ENCODE data around the gene CD300LB. TPM values are rescaled to one million over a fixed set of nuclear protein-coding genes. Genes with fewer than 3 reads are reported as not detected.

CD300LB gene
- total and polyA plus RNA-seq, 2 experiments from 2014 or later = not detected

GRCh38 chr17:74525781-74526288 is 5.4 kb downstream of the CD300LB start:
- Histone ChIP-seq H3F3A (ENCODE audit: insufficient read depth) (no peaks in the 10 kb centered on the region), H3K27ac (no peak overlapping the region), H3K36me3 (ENCODE audit: low read depth) (no peaks in the 10 kb centered on the region), H3K9me2 (ENCODE audit: insufficient read depth) (no peaks in the 10 kb centered on the region), H3K4me3 (no peak overlapping the region), H3K79me2 (ENCODE audit: insufficient read depth) (no peaks in the 10 kb centered on the region), H3K9me3 (ENCODE audit: low read depth) (no peaks in the 10 kb centered on the region), H3K9ac (no peak overlapping the region), H3K27me3 (replicated peaks; ENCODE audit: insufficient read depth) (0 out of 2 replicates have a peak, but pooled peaks cover 5% of the 10 kb centered on the region), H3K4me2 (ENCODE audit: unreplicated experiment) (no peak overlapping the region), H3K4me1 (ENCODE audit: insufficient read depth) (no peaks in the 10 kb centered on the region), H4K20me1 (ENCODE audit: insufficient read depth) (no peaks in the 10 kb centered on the region), H2AFZ (no peak overlapping the region)
- WGBS, 2 experiments (ENCODE audit: low coverage in 1 of 2, low lambda C conversion rate in 2 of 2, missing lambda C conversion rate in 2 of 2) = 61 to 62% methylated on average over 14 of the region's 14 CpGs
- TF ChIP-seq EZH2 (IDR thresholded peaks at IDR 0.05; ENCODE audit: insufficient read depth, poor library complexity, severe bottlenecking) = no peak
- TF ChIP-seq EZH2phosphoT487 (IDR thresholded peaks at IDR 0.05; ENCODE audit: insufficient read depth, low read depth) = no peak
- in situ Hi-C loops (cut with MboI) = no loop called here
- DNase-seq = no peak

- Histone ChIP-seq H3K4me1 (ENCODE audit: insufficient read depth) (no peaks in the 10 kb centered on the region), H3K27me3 (replicated peaks; ENCODE audit: insufficient read depth) (0 out of 2 replicates have a peak, but pooled peaks cover 5% of the 10 kb centered on the region), H3K4me3 (no peak overlapping the region), H3K9me2 (ENCODE audit: insufficient read depth) (no peaks in the 10 kb centered on the region), H3K79me2 (ENCODE audit: insufficient read depth) (no peaks in the 10 kb centered on the region), H3K4me2 (ENCODE audit: unreplicated experiment) (no peak overlapping the region), H3K27ac (no peak overlapping the region), H3K36me3 (ENCODE audit: low read depth) (no peaks in the 10 kb centered on the region), H4K20me1 (ENCODE audit: insufficient read depth) (no peaks in the 10 kb centered on the region), H3F3A (ENCODE audit: insufficient read depth) (no peaks in the 10 kb centered on the region), H2AFZ (no peak overlapping the region), H3K9ac (no peak overlapping the region), H3K9me3 (ENCODE audit: low read depth) (no peaks in the 10 kb centered on the region)
- TF ChIP-seq EZH2 (IDR thresholded peaks at IDR 0.05; ENCODE audit: insufficient read depth, poor library complexity, severe bottlenecking) (no peak), EZH2phosphoT487 (IDR thresholded peaks at IDR 0.05; ENCODE audit: insufficient read depth, low read depth) (no peak)
- in situ Hi-C loops (cut with MboI) = no loop called here
- WGBS, 2 experiments (ENCODE audit: low coverage in 1 of 2, low lambda C conversion rate in 2 of 2, missing lambda C conversion rate in 2 of 2) = 83 to 100% methylated on average over 1 of the region's 1 CpG
- DNase-seq = no peak
These were observed 5.9 kb downstream of the CD300LB start for GRCh38 chr17:74525465-74525725.

- Histone ChIP-seq H3F3A (ENCODE audit: insufficient read depth) (no peaks in the 10 kb centered on the region), H3K4me2 (ENCODE audit: unreplicated experiment) (no peak overlapping the region), H4K20me1 (ENCODE audit: insufficient read depth) (no peaks in the 10 kb centered on the region), H3K79me2 (ENCODE audit: insufficient read depth) (no peaks in the 10 kb centered on the region), H3K4me3 (no peak overlapping the region), H3K27me3 (replicated peaks; ENCODE audit: insufficient read depth) (0 out of 2 replicates have a peak, but pooled peaks cover 5% of the 10 kb centered on the region), H3K9ac (no peak overlapping the region), H2AFZ (no peak overlapping the region), H3K4me1 (ENCODE audit: insufficient read depth) (no peaks in the 10 kb centered on the region), H3K9me3 (ENCODE audit: low read depth) (no peaks in the 10 kb centered on the region), H3K36me3 (ENCODE audit: low read depth) (no peaks in the 10 kb centered on the region), H3K27ac (no peak overlapping the region), H3K9me2 (ENCODE audit: insufficient read depth) (no peaks in the 10 kb centered on the region)
- 50 to 52% methylated on average over 11 of the region's 11 CpGs for WGBS, 2 experiments (ENCODE audit: low coverage in 1 of 2, low lambda C conversion rate in 2 of 2, missing lambda C conversion rate in 2 of 2)
- no peak for TF ChIP-seq EZH2 (IDR thresholded peaks at IDR 0.05; ENCODE audit: insufficient read depth, poor library complexity, severe bottlenecking)
- TF ChIP-seq EZH2phosphoT487 (IDR thresholded peaks at IDR 0.05; ENCODE audit: insufficient read depth, low read depth) = no peak
- in situ Hi-C loops (cut with MboI) = no loop called here
- no peak for DNase-seq
These were observed 6.4 kb downstream of the CD300LB start for GRCh38 chr17:74524653-74525464.

- Histone ChIP-seq H2AFZ (no peak overlapping the region), H3K36me3 (ENCODE audit: low read depth) (no peaks in the 10 kb centered on the region), H4K20me1 (ENCODE audit: insufficient read depth) (no peaks in the 10 kb centered on the region), H3K9me2 (ENCODE audit: insufficient read depth) (no peaks in the 10 kb centered on the region), H3K4me1 (ENCODE audit: insufficient read depth) (no peaks in the 10 kb centered on the region), H3K27me3 (replicated peaks; ENCODE audit: insufficient read depth) (0 out of 2 replicates have a peak, but pooled peaks cover 5% of the 10 kb centered on the region), H3K79me2 (ENCODE audit: insufficient read depth) (no peaks in the 10 kb centered on the region), H3K27ac (no peak overlapping the region), H3K9ac (no peak overlapping the region), H3F3A (ENCODE audit: insufficient read depth) (no peaks in the 10 kb centered on the region), H3K9me3 (ENCODE audit: low read depth) (no peaks in the 10 kb centered on the region), H3K4me3 (no peak overlapping the region), H3K4me2 (ENCODE audit: unreplicated experiment) (no peak overlapping the region)
- no peak for DNase-seq
- no peak for TF ChIP-seq EZH2phosphoT487 (IDR thresholded peaks at IDR 0.05; ENCODE audit: insufficient read depth, low read depth)
- no peak for TF ChIP-seq EZH2 (IDR thresholded peaks at IDR 0.05; ENCODE audit: insufficient read depth, poor library complexity, severe bottlenecking)
- 37 to 62% methylated on average over 3 of the region's 3 CpGs for WGBS, 2 experiments (ENCODE audit: low coverage in 1 of 2, low lambda C conversion rate in 2 of 2, missing lambda C conversion rate in 2 of 2)
- in situ Hi-C loops (cut with MboI) = no loop called here
These were observed 8.0 kb downstream of the CD300LB start for GRCh38 chr17:74523308-74523707.
